GM18526 (cell line): ENCODE results near the gene MAN2B1.

Experiments used
- POLR2A ChIP-seq: IDR thresholded peaks from 3 replicates; pipeline ENCODE4 v1.6.1; 2011; ENCODE audit not compliant: insufficient read length; ENCODE audit errors: extremely low read depth

Gene MAN2B1

GRCh38 chr19:12603714-12604113 is 62.8 kb downstream of the MAN2B1 start:
- TF ChIP-seq POLR2A = no peak

- no peak for TF ChIP-seq POLR2A
These were observed 68.9 kb downstream of the MAN2B1 start for GRCh38 chr19:12597594-12597993.

GRCh38 chr19:12596927-12597548 is 69.5 kb downstream of the MAN2B1 start:
- TF ChIP-seq POLR2A = no peak
